GM06990 (cell line): Measurements from ENCODE around the gene SLC29A1.
A peak's percentile ranks its signal among the peaks of the same experiment; 100 is the strongest.

Experiments
- DNase-seq: peaks from one replicate; pipeline ENCODE4 v3.0.0-alpha.2; 2011; ENCODE audit not compliant: insufficient read length; ENCODE audit errors: extremely low read depth
- H3K27me3 ChIP-seq: replicated peaks from 2 replicates; pipeline ENCODE4 v1.6.0; 2011; ENCODE audit warnings: low read length; ENCODE audit not compliant: control insufficient read depth, insufficient read depth
- H3K36me3 ChIP-seq: 2 replicates; pipeline ENCODE4 v1.5.1; 2011; ENCODE audit warnings: low read length; ENCODE audit not compliant: control insufficient read depth, insufficient read depth
- H3K4me3 ChIP-seq: replicated peaks from 2 replicates; pipeline ENCODE4 v1.5.1; 2011; ENCODE audit warnings: low read depth, mild to moderate bottlenecking, control low read depth, low read length
- CTCF ChIP-seq: IDR thresholded peaks from 2 replicates; pipeline ENCODE4 v1.5.1; 2011; ENCODE audit warnings: low read length, control low read depth, mild to moderate bottlenecking, inconsistent platforms; ENCODE audit not compliant: insufficient read depth, poor library complexity, severe bottlenecking

SLC29A1 gene

DNA sequence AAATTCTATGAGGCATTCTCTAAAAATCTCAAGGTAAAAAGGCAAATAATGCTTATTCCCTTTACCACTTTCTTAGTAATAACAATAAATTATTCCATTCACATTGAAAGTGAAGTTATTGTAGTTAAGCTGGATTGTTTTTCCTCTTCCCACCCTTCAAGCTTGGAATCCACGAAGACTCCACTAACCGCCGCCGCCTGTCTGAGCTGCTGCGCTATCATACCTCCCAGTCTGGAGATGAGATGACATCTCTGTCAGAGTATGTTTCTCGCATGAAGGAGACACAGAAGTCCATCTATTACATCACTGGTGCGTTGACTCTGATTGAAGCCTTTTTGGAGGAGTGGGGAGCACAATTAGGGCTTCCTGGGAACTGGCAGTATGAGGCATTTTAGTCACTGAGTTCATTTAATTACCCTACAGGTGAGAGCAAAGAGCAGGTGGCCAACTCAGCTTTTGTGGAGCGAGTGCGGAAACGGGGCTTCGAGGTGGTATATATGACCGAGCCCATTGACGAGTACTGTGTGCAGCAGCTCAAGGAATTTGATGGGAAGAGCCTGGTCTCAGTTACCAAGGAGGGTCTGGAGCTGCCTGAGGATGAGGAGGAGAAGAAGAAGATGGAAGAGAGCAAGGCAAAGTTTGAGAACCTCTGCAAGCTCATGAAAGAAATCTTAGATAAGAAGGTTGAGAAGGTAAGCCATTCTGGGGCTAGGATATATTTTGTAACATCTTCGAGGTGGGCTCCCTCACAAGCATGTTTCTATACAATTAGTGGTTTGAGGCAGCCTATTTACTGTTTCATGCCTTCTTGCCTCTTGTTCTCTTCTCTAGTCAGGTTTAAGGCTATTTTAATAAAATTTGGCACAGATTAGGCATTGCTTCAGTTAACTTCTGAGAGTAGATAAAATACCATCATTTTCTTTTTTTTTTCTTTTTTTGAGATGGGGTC lies 28.5 kb downstream of the SLC29A1 start:
- no peak overlapping the region for H3K4me3 ChIP-seq
- no peak for TF ChIP-seq CTCF
- peaks cover 51% of the 10 kb centered on the region for H3K36me3 ChIP-seq
- H3K27me3 ChIP-seq, result no peaks in the 10 kb centered on the region
- DNase-seq, result no peak

DNA sequence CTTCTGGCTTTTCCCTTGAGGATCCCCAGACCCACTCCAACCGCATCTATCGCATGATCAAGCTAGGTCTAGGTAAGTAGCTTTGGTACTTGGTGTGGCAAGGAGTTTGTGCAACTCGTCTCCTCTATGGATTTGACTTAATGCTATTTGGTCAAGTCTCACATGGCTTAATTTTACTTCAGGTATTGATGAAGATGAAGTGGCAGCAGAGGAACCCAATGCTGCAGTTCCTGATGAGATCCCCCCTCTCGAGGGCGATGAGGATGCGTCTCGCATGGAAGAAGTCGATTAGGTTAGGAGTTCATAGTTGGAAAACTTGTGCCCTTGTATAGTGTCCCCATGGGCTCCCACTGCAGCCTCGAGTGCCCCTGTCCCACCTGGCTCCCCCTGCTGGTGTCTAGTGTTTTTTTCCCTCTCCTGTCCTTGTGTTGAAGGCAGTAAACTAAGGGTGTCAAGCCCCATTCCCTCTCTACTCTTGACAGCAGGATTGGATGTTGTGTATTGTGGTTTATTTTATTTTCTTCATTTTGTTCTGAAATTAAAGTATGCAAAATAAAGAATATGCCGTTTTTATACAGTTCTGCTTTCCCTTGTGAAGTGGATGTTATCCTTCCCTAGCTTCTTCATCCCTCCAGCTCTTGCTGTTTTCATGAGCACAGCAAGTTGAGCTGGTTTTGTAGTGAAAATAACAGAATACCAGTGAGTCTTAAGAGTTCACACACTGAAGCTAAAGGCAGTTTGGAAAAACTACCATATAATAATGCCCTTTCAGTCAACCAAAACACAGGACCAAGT lies 30.1 kb downstream of the SLC29A1 start:
- no peak for DNase-seq
- Histone ChIP-seq H3K4me3 (no peak overlapping the region), H3K36me3 (peaks cover 52% of the 10 kb centered on the region), H3K27me3 (no peaks in the 10 kb centered on the region)
- TF ChIP-seq CTCF, result peak; percentile 54

DNA sequence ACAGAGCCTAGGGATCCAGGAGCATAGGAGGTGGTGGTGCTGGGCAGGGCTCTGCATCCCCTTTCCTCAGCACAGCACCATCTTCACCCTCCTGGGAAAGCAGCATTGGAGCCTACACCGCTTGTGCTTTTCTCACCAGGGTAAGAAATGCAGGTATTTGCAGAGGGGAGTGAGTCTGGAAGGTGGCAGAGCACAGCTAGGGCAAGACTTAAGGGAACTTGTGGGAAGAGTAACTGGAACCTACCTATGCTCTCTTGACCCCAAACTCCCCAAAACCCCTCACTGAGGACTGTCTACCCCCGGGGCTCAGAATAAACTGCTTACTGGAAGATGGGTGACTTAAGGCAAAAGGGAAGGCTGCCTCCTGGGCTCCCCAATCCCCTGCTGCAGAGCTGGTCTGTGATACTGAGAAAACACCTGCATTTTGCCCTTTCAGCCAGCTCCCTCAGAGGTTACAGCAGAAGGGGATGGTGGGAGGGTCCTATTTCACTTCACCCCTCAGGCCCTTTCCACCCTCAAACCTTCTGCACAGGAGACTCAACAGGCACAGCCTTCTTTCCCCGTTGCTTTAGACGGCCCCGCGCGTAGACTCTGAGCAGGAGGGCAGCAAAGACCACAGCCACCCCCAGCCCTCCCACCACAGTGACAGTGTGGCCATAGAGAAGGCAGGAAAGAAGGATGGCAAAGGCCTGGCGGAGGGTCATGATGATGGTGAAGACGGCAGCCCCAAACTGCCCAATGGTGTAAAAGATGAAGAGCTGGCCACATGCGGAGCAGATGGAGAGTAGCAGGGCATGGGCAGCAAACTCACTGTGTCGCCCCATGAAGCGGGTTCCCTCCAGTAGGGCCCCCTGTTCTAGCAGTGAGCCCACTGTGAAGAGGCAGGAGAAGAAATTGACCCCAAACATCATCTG lies 31.1 kb downstream of the SLC29A1 start:
- no peak for DNase-seq
- peak overlapping the region; percentile 25; the same call in 1 of the 2 replicates for H3K4me3 ChIP-seq
- peaks cover 50% of the 10 kb centered on the region for H3K36me3 ChIP-seq
- H3K27me3 ChIP-seq, result no peaks in the 10 kb centered on the region
- no peak for TF ChIP-seq CTCF

GRCh38 chr6:44255105-44255808 lies 31.9 kb downstream of the SLC29A1 start:
- peak; percentile 60 for DNase-seq
- TF ChIP-seq CTCF, result no peak
- Histone ChIP-seq H3K36me3 (peaks cover 51% of the 10 kb centered on the region), H3K4me3 (peak overlapping the region; percentile 80), H3K27me3 (no peaks in the 10 kb centered on the region)
